ENCODE results near the gene INPP4B.

Gene INPP4B

DNA sequence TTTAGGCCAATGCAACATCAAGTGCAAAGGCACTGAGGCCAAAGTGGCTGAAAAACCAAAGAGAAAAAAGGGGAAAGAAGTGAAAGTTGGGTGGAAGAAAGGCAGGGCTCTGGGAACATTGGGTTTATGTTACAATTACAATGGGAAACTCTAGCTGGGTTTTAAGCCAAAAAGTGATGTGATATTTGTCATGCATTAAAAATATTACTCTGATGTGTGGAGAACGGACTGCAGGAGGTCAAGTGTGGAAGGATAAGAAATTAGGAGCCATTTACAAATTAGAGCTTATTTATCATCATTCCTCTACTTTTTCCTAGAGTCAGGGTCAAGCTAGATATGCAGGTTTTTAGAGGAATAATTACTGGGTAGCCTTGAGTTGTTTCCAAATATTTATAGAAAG, 516.8 kb downstream of the INPP4B start:
- DNase-seq, result no peak

DNA sequence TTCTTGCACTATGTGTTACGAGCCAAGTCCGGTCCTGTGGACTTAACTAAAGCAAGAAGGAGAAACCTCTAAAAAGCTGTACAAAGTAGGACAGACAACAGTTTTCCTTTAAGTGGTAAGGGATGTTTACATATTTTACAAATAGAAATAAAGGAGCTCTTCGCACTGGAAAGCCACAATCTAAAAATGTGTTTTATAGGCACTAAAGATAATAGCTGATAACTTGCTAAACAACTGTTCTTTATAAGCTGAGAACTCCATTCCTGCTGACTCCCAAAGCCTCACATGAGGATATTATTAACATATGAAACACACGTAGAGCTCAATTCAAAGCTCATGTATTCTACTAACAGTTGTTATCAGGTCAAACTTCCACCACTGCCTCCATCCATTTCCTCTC, 519.9 kb downstream of the INPP4B start:
- no peak for DNase-seq

DNA sequence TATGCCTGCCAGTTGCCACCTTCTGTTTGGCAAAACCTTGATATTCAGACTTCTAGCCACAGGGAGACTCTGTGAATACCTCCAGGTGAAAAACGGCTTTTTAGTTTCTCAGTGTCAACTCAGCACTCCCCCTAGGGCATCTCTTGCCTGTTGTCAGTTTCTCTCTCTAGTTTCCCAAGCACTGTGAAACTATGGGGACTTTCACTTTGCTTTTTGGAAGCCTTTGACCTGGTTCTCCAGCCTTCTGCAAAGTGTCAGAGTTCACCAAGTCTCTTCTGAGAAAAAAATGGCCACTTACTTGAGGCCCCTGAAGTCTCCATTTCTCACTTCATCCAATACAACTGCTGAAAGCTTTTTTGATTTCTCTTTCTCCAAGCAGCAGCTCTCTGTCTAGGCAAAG, 521.5 kb downstream of the INPP4B start:
- no peak for DNase-seq

DNA sequence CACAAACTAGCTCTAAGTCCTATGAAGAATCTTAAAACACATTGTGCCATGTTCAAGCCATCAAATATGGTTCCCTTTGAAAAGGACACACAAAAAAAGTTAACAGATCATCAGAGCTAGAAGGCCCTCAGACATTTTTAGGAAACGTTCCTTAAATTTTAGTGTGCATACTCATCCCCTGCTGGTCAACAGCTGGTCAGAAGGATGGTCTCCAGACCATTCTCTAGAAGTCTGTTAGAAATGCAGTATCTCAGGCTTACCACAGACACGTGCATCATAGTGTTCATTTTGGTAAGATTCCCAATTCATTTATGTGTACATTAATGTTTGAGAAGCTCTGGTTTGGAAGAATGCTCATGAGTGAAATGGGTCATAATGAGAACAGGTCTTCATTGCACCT, 523.1 kb downstream of the INPP4B start:
- no peak for DNase-seq

DNA sequence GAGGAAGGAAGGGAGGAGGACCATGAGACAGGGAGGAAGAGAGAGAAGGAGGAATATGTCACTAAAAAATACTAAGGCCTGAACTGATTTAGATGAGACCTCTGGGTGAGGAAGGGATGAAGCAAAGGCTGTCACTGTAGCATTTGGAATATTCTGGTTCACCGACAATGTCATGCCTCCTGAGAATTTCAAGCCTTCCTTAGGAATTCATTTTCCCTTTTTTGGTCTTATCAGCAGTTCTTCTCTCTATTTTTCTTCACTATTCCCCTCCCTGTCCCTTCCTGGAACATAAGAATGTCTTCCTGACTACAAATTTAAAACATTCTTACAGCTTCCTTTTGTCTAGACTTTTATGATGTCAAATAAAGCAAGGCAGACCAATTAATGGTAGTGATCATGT, 527.8 kb downstream of the INPP4B start:
- no peak for DNase-seq

DNA sequence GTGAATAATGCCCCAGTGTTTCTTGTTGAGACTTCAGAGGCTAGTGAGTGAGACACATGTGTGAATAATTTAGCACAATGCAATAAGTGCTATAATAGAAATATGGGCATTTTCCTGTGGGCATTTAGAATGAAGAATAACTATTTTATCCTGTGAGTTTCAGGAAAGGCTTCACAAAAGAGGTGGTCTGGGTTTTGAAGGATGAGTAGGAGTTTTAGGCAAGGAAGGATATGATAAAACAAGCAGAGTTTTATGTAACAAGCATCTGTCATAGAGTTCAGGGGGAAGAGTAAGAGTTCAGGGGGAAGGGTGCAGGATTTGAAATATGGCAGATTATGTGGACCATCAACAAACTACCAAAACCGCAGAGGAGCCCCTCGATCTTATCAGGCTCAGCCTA, 529.2 kb downstream of the INPP4B start:
- DNase-seq, result no peak

DNA sequence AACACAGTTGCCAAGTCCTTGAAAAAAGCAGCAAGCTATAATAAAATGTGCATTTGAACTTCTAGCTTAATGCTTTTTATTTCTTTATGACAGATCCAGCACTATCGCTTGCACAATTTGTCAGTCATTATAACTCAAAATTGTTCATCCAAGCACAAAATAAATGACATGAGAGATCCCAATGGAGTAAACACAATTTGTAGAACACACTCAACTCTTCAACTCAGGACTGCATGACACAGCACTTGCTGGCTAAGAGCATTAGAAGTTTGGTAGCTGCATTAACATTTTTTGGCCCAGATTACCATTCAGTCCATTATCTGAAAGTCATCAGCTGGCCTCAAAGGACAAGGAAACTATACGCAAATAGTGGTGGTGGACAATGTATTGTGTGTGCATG, 530.1 kb downstream of the INPP4B start:
- no peak for DNase-seq

DNA sequence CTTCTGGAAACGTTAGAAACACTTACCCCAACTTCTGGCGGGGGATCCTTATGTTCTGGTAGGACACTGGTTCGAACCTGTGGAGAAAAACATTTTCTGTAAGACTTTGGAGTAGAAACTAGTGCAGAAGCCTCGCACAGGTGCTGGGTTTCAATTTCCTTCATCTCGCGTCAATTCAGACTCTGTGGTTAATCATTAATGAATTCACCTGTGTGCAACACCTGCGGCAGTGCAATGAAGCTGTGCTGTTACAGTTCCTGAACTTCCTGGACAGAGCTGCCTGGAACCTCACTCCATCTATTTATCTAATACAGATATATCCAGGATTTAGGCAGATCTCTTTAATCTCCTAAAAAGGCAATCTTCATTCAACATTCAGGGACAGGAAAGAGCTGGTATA, 531.4 kb downstream of the INPP4B start:
- DNase-seq, result no peak

DNA sequence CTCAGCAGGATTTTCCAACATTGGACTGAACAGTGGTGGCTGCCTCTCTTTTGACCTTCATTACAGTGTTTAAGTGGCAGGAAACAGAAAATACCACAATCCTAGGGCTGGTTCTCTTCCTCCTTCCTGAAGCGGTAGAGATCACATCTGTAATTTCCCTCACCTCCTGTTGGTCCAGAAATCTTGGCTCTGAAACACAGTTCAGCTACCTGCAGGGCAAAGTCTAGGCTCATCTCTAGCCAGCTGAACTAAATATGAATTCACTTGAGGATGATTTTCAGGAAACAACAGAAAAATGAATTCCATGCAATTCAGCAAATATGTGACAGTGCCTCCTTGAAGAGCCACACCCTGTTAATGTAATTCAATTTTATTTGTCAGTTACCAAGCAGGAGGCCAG, 531.9 kb downstream of the INPP4B start:
- DNase-seq, result no peak

DNA sequence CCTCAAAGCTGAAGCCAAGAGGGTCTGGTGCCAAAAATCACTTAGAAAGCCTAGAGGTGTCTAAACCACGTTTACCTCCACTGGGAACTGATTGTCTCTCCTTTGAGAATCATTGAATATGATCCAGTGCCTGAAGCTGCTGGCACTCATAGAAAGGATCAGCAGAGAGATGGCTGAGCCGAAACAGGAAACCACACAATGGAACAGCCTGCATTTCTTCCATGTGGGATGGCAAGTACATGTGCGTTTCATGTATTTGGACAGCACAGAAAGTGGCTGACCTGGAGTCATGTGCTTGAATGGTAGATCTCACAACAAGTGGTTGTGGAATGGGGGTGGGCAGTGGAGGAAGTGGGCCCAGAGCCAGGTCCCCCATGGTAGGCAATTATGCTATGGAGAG, 533.7 kb downstream of the INPP4B start:
- DNase-seq, result no peak

DNA sequence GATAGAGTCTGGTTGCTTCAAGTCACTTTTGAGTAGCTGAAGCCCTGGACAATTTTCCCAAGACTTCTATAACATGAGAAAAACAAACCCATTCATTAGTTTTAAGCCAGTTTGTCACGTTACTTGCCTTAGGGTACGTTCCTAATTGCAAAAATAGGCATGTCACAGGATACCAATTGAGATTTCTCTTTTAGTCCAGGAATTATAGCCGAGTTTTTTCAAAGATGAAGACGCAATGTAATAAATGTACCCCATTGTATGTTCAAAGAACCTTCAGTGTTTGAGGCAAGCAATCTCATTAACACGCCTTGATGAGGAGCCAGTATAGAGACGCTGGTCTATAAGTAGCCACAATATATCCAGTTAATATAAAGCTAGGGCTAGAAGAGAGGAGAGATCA, 534.2 kb downstream of the INPP4B start:
- DNase-seq, result no peak

DNA sequence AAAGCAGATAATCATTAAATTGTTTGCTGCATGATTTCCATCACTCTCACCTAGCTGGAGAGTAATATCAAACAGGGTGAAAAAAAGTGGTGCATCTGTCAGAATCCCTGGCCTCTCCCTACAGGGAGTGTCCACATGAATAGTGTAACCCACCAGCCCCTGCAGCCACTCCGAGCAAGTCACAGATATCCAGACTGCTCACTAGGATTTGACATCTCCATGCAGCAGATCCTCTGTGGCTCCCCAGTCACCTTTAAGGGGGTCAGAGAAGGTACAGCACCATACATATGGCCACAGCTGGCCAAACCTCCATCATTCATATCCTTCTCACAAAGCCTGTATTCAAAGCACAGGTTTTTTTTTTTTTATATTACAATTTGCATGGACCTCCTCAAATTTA, 536.3 kb downstream of the INPP4B start:
- no peak for DNase-seq

DNA sequence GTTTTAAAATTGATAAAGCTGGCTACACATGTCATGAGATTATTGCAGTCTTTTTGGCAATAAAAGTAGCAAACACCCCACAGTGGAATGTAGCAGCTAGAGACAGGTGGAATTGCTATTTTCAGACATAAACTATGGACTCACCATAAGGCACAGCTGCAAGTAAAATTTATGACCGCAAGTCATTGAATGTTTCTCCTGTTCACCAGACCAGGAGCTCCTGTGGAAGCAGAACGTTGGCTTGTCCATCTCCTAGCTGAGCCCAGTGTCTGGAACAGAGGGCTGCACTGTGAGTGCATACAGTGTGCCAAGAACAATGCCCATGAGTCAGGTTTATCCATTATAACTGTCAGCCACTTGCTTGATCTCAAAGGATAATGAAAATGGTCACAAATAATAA, 538.2 kb downstream of the INPP4B start:
- DNase-seq, result no peak

DNA sequence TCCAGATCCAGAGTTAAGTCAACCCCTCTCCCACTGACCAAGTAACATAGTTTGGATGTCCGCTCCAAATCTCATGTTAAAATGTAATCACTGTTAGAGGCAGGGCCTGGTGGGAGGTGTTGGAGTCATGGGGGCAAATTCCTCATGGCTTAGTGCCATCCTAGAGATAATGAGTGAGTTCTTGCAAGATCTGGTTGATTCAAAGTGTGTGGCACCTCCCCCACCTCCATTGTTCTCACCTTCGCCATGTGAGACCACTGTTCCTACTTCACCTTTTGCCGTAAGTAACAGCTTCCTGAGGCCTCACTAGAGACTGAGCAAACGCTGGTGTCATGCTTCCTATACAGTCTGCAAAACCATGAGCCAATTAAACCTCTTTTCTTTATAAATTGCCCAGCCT, 548.8 kb downstream of the INPP4B start:
- DNase-seq, result no peak

DNA sequence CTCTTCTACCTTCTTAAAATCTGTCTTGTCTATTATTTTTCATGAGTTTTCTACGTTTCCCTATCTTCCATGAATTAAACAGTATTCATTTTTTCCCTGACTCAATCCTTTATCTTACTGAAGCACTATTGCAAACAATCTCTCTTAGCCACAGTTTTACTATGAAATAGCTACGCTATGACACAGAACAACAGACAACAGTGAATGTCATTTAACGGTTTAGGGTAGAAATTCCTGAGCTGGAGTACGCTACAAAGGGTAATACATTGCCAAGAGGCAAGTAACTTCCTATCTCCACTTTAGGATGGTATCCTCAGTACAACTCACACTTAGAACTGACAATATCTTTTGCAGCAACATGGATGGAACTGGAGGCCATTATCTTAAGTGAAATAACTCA, 552.6 kb downstream of the INPP4B start:
- no peak for DNase-seq

DNA sequence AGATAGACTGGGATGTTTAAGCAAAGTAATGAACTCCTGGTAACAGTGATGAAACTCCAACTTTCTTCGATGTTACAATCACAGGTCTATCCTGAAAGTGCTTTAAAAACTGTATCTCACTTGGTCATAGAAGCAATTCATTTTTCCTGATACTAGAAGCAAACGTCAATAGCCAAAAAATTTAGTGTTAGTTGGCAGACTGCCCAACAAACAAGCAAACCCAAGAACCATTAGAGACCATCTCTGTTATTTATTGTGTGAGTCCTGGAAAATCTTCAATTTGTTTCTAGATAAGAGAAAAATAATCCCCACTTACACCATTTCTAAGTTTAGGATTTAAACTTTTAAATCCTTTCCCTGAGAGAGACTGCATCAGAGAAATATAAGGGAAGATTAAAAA, 553.9 kb downstream of the INPP4B start:
- DNase-seq, result no peak

DNA sequence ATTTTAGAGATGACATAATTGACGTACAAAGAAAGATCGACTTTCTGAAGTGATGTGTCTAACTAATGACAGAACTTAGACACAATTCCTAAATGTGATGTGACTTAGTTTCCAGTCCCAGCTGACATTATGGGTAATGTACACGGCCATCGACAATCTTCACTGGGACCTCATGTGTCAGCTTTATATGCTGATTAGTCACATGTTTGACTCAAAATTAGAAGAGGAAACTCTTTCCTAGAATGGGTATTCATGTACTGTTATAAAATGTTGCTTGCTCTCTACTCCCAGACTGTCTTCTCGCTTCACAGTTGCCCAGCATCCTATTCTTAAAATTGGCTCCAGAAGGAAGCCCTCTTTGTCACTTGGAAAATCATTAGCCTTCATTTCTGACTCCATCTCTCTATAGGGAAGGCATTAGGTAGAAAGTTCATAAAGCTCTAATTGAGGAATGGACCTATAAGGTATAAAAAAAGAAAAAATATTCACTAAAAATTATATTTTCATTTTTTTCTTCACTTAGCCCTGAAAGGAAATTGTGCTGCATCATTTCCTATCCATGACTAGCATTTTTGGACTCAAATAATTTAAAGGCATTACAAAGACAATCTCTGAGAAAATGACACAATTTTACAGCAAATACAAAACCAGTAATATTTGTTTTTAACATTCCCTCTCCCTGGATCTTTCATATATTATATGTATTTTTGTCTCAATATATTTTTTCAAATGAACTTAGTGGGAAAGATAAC, 554.6 kb downstream of the INPP4B start:
- DNase-seq, result no peak

DNA sequence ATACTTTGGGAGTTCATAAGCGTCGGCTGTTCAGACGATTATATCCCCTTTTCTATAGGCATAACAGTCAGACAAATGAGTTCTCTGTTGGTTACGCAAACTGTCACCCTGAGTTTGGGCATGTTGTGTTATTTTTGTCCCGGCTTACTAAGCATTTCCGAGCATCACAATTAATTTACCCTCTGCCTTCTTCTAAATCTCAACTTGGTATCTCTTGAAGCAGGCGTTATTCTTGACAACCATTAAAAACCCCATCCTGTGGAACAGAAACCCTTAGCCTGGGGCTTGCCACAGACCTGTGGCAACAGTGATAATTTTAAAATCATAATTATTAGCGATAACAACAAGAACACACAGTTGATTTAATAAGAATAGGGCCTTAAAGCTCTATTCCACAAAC, 558.7 kb downstream of the INPP4B start:
- DNase-seq, result no peak

DNA sequence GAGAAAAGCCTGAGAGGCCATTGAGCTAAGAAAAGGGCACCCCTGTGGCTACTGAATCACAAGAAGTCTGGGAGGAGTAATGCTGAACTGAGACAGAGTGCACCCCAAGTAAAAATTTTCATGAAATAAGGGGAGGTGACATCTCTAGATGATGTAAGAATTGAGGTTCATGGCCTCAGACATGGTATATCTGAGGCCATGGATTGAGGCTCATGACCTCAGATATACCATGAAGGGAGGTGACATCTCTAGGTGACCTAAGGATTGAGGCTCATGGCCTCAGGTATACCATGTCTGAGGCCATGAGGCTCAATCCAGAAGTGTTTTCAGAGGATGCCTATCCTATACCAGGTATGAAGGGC, 560.9 kb downstream of the INPP4B start:
- no peak for DNase-seq

DNA sequence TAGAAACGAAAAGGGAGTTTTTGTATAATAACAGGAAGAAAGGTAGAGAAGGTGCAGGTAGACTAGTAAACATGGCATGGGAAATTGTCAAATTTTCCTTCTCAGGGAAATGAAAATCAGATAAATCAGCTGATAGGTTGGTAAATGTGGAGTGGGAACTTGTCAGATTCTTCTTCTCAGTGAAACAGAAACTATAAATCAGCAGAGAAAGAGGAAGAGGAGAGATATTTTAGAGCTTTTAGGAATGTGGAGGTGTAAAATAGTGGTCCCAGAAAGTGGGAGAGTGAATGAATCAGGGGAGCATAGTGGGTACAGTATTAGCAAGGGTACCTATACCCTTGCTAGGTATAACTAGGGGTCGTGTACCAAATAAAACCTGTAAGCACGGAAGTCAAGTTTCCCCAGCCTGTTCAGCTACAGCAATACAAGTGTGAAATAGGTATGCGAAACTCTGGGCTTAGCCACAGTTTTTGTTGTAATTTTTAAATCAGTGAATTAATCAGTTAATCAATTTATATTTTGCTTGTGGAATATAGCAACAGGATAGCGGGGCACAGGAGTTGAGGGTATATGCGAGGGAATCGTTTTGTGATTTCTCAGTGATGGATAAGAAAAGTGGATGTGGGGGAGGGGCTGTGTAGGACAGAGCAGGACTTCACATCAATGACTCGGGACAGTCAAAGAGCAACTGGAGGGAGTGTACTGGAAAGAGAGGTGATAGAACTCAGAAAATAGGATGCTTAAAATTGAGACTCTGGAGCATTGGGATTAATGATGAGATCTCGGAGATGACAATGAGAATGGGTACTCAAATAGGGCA, 561.5 kb downstream of the INPP4B start:
- DNase-seq, result no peak

DNA sequence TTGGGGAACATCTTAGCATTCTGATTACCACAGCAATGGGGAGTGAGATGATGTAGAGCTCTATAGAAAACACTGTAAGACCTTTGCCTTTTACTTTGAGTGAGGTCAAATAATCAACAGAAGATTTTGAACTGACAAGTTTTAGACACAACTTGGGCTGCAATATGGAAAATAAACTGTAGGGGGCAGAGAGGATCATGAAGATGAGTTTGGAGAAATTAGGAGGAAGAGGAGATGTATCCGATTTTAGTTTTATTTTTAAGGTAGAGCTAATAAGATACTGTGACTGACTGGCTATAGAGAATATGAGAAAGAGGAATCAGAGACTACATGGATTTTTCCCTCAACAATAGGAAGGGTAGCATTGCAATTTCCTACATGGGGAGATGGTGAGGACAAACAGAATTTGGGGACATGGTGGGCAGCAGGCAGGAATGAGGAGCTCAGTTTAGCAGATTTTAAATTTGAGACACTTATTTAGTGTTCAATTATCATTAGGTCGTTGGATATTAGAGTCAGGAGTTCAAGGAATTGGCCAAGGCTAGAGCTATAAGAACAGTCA, 563.1 kb downstream of the INPP4B start:
- peak; percentile 33 for DNase-seq

DNA sequence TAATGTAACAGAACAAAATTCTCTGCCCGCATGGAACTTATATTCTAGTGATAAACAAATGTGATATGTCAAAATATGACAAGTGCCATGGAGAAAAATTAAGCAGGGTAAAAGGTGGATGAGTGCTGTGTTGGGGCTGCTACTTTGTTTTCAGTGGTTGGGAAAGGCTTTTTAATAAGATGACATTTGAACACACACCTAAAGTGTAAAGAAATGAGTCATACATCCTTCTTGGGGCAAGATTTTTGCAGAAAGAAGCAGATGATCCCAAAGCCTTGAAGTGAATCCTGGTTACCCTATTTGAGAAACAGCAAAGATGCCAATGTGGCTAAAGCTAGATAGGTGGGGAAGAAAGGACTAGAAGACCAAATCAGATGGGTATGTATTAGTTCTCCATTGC, 564.1 kb downstream of the INPP4B start:
- DNase-seq, result no peak

DNA sequence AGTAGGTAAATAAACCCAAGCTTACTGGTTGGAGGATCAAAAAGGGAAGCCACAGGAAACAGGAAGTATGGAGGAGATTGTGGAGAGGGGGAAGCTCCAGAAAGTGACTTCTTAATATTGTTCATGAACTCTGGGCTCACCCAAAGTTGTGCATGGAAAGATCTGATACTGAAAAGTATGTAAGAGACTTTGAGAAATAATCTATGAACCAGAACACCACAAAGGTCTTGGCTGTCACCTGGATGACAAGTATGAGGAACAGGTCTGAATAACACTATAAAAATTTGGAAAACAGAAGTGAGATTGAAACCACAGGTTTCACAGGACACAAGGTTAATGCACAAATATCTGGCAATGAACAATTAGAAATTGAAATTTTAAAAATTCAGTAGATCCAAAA, 567.4 kb downstream of the INPP4B start:
- DNase-seq, result no peak

DNA sequence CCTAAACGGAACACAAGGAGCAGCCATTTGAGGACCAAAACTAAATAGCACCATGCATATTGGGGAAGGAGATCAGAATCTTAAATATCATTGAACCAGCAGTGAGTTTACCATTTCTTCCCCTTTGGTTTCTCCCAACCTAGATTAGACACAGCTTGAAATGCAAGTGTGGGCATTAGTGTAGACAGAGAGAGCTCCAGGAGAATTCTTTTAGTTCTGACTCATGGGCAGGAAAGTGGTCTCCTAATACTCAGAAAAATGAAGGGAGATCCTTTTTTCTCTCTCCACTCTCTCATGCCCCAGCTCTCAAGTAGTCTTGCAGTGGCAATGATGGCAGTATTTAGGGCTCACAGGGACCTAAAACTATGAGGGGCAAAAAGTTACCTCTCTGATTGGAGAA, 567.9 kb downstream of the INPP4B start:
- no peak for DNase-seq

Data from CD4-positive, alpha-beta T cell treated with Interleukin-6 for 4 hours (primary cell).